ENCODE data around the gene ERC2.

Gene ERC2

DNA sequence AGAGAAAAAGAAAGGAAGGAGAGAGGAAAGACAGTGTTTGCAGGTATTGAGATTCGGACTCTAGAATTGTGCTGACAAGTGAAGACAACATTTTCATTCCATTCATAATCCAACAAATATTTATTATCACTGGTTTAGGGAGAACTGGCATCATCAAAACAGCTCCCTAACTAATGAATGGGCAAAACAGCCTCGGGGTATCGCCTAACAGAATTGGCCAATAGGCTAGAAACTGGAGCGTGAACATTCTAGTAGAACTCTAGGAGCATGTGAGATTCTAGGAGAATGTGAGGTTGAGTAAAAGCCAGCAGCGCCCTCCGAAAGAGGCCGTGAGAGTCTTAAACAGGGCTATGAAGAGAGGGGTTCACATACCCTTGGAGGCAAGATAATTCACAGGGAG is 759.3 kb downstream of the ERC2 start:
- no peaks in the 10 kb centered on the region for H3K9me3 Mint-ChIP-seq
- no peaks in the 10 kb centered on the region for H3K27me3 Mint-ChIP-seq (ENCODE audit: low read depth)
- no peak for DNase-seq (ENCODE audit: low spot score)
- no peaks in the 10 kb centered on the region for H3K4me1 Mint-ChIP-seq (ENCODE audit: low read depth)
- no peak overlapping the region for H3K4me3 Mint-ChIP-seq
- no peaks in the 10 kb centered on the region for H3K36me3 Mint-ChIP-seq (ENCODE audit: low read depth)
- H3K27ac Mint-ChIP-seq: no peak overlapping the region

GRCh38 chr3:55708242-55708641 is 760.0 kb downstream of the ERC2 start:
- Mint-ChIP-seq H3K9me3 (no peaks in the 10 kb centered on the region), H3K27ac (no peak overlapping the region)

DNA sequence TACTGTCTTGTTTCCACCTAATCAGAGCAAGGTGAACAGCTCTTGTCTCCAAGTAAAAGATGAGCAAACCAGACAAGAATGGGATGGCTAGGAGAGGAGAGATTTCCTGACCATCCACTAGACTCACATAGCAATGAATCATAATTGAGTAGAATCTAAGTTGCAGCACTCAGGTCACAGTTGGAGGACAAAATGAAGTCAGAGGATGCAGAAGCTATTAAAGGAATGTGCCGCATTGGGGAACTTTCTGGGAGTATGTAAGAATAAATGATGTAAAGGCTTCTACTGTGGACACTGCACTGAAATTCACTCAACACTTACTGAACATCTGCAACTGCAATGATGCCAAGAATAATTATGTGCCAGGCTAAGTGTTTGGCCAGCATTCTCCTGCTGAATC is 763.7 kb downstream of the ERC2 start:
- Mint-ChIP-seq H3K4me3 (no peak overlapping the region), H3K36me3 (ENCODE audit: low read depth) (no peaks in the 10 kb centered on the region), H3K27me3 (ENCODE audit: low read depth) (no peaks in the 10 kb centered on the region), H3K4me1 (ENCODE audit: low read depth) (no peaks in the 10 kb centered on the region), H3K9me3 (no peaks in the 10 kb centered on the region), H3K27ac (no peak overlapping the region)
- DNase-seq (ENCODE audit: low spot score): no peak

More at GRCh38 chr3:55708242-55708641, 760.0 kb downstream of the ERC2 start:
- Mint-ChIP-seq H3K27me3 (ENCODE audit: low read depth) (no peaks in the 10 kb centered on the region), H3K4me3 (no peak overlapping the region), H3K36me3 (ENCODE audit: low read depth) (no peaks in the 10 kb centered on the region), H3K4me1 (ENCODE audit: low read depth) (no peaks in the 10 kb centered on the region)
- DNase-seq (ENCODE audit: low spot score): no peak

- no peaks in the 10 kb centered on the region for H3K9me3 Mint-ChIP-seq
- no peaks in the 10 kb centered on the region for H3K27me3 Mint-ChIP-seq (ENCODE audit: low read depth)
- no peaks in the 10 kb centered on the region for H3K36me3 Mint-ChIP-seq (ENCODE audit: low read depth)
- no peaks in the 10 kb centered on the region for H3K4me1 Mint-ChIP-seq (ENCODE audit: low read depth)
- no peak overlapping the region for H3K27ac Mint-ChIP-seq
- DNase-seq (ENCODE audit: low spot score): no peak
- H3K4me3 Mint-ChIP-seq: no peak overlapping the region
Measured at GRCh38 chr3:55702822-55703221, 765.4 kb downstream of the ERC2 start.

DNA sequence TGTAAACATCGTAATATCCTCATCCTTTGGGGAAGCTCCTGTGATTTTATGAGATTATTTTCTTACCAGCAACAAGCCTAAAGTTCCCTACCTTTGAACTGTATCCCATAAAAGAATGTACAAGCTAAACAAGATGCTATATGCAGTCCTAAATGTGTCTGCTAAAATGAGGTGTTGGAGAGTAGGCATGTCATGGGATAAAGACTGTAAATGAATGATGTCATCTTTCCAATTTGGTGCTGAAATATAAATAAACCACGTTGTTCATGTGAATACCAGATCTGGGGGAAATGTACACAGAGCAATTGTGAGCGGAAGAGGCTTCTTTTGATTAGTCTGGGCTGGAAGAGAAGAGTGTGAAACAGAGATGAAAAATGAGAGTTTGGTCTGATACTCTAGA is 766.3 kb downstream of the ERC2 start:
- no peak overlapping the region for H3K27ac Mint-ChIP-seq
- H3K4me1 Mint-ChIP-seq (ENCODE audit: low read depth): no peaks in the 10 kb centered on the region
- H3K36me3 Mint-ChIP-seq (ENCODE audit: low read depth): no peaks in the 10 kb centered on the region
- H3K27me3 Mint-ChIP-seq (ENCODE audit: low read depth): no peaks in the 10 kb centered on the region
- no peak overlapping the region for H3K4me3 Mint-ChIP-seq
- DNase-seq (ENCODE audit: low spot score): no peak
- H3K9me3 Mint-ChIP-seq: no peaks in the 10 kb centered on the region

DNA sequence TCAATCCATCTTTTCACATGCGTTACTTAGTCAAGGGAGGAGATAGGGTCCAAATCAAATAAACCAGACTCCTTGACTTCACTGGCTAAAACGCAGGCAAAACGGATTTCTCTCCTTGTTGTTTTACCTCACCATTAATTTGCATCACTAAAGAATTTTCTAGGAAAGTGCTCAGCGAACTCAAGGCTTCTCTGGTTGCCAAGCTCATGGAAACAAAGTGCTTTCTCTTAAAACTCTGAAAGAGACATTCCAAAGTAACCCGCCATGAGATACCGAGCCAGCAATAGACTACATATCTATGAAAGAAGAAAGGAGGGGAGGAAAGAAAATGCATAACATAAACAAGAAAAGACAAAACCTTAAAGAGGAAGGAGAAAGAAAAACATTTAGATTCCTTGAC is 769.4 kb downstream of the ERC2 start:
- H3K9me3 Mint-ChIP-seq: no peaks in the 10 kb centered on the region
- DNase-seq (ENCODE audit: low spot score): no peak
- no peaks in the 10 kb centered on the region for H3K27me3 Mint-ChIP-seq (ENCODE audit: low read depth)
- no peaks in the 10 kb centered on the region for H3K36me3 Mint-ChIP-seq (ENCODE audit: low read depth)
- H3K4me3 Mint-ChIP-seq: no peak overlapping the region
- H3K4me1 Mint-ChIP-seq (ENCODE audit: low read depth): no peaks in the 10 kb centered on the region
- H3K27ac Mint-ChIP-seq: no peak overlapping the region

DNA sequence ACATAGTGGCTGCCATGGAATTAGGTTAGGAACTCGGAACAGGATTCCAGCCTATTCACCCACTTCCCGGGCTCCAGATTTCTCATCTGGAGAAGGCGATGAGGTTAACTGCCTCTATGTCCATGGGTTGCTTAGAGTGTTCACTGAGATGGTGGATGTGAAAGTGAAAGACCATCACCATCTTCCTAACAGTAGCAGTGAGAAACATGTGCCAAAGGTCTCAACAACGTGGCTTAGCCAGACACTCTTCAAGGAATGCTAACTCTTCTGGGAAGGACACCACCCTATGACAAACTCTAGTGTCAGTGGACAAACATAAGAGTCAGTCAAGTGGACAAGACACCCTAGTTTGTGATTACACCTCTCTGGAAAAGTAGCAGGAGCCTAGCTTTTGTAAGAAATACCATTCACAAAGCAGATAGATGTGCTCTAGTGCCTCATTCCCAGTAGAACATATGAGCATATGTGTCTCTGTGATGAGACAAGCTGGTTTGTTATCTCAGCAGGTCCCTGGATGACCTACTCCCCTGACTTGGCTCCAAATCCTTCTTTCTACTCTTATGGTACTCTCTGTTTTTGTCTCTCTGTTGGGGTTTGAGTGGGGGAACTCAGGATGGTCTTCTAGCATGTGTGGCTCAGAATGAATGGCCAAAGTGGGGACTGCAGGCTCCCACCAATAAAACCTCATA is 770.9 kb downstream of the ERC2 start:
- H3K36me3 Mint-ChIP-seq (ENCODE audit: low read depth): no peaks in the 10 kb centered on the region
- no peaks in the 10 kb centered on the region for H3K9me3 Mint-ChIP-seq
- no peaks in the 10 kb centered on the region for H3K27me3 Mint-ChIP-seq (ENCODE audit: low read depth)
- DNase-seq (ENCODE audit: low spot score): no peak
- no peak overlapping the region for H3K4me3 Mint-ChIP-seq
- no peak overlapping the region for H3K27ac Mint-ChIP-seq
- H3K4me1 Mint-ChIP-seq (ENCODE audit: low read depth): no peaks in the 10 kb centered on the region

DNA sequence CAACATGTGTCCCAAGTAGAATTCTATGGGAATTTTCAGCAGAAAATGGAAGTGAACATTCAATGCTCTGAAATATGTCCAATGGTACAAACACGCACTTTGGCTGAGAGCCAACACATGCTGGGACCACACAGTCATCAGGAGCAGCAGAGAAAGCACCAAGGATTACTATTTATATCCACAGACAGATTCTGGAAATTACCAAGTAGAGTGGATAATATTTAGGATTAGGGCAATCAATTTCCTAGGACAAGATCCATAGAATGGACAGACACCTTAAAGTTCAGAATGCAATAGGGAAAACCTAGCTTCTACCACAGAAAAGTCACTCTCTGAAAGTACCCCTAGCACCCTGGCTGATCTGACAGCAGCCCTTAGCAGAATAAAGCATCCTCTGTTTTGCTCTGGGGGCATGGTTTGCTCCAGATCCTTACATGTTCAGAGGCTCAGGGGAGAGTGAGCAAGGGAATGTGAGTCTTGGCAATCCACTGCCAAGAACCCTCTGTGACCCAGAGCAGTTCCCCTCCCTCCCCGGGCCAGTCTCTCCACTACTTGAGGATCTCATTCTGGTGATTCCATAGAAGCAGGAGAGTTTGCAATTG is 775.2 kb downstream of the ERC2 start:
- DNase-seq (ENCODE audit: low spot score): no peak

DNA sequence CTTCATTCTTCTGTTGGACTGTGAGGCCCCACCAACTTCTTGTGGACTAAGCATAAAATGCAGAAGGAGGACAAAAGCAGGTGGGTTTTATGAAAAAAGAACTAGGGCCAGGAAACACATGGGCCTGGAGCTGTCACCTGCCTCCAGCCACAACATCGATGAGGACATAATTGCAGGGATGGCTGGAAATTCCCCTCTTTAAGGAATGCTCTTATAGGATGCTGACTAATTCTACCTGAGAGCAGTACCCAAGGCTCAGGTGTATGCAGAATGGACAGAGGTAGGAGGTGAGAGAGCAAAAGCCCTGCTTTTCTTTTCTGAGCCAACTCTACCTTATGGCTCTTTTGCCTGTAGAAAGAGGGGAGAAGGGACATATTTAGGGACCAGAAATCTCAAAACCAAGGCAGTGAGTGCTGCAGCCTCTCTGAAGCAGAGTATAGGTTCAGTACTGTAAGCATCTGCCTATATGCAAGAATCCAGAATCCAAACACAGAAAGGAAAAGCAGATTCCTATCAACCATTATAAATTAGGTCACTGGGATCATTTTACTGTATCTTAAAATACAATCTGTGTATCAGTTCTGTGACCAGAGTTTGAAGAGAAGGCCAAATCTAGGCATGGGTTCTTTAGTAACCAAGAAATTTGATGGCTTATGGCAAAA is 775.8 kb downstream of the ERC2 start:
- Mint-ChIP-seq H3K4me1 (ENCODE audit: low read depth) (no peaks in the 10 kb centered on the region), H3K27ac (no peak overlapping the region), H3K4me3 (no peak overlapping the region), H3K36me3 (ENCODE audit: low read depth) (no peaks in the 10 kb centered on the region), H3K9me3 (no peaks in the 10 kb centered on the region), H3K27me3 (ENCODE audit: low read depth) (no peaks in the 10 kb centered on the region)
- no peak for DNase-seq (ENCODE audit: low spot score)

More for the DNA sequence above, 775.2 kb downstream of the ERC2 start:
- no peak overlapping the region for H3K27ac Mint-ChIP-seq
- no peaks in the 10 kb centered on the region for H3K27me3 Mint-ChIP-seq (ENCODE audit: low read depth)
- no peaks in the 10 kb centered on the region for H3K4me1 Mint-ChIP-seq (ENCODE audit: low read depth)
- no peaks in the 10 kb centered on the region for H3K36me3 Mint-ChIP-seq (ENCODE audit: low read depth)
- H3K4me3 Mint-ChIP-seq: no peak overlapping the region
- no peaks in the 10 kb centered on the region for H3K9me3 Mint-ChIP-seq

- Mint-ChIP-seq H3K4me1 (ENCODE audit: low read depth) (no peaks in the 10 kb centered on the region), H3K27me3 (ENCODE audit: low read depth) (no peaks in the 10 kb centered on the region), H3K27ac (no peak overlapping the region), H3K9me3 (no peaks in the 10 kb centered on the region), H3K4me3 (no peak overlapping the region), H3K36me3 (ENCODE audit: low read depth) (no peaks in the 10 kb centered on the region)
- DNase-seq (ENCODE audit: low spot score): no peak
Measured at GRCh38 chr3:55691141-55691540, 777.1 kb downstream of the ERC2 start.

- Mint-ChIP-seq H3K36me3 (ENCODE audit: low read depth) (no peaks in the 10 kb centered on the region), H3K4me1 (ENCODE audit: low read depth) (no peaks in the 10 kb centered on the region), H3K9me3 (no peaks in the 10 kb centered on the region), H3K27ac (no peak overlapping the region), H3K4me3 (no peak overlapping the region), H3K27me3 (ENCODE audit: low read depth) (no peaks in the 10 kb centered on the region)
- DNase-seq (ENCODE audit: low spot score): no peak
Measured at GRCh38 chr3:55690726-55691125, 777.5 kb downstream of the ERC2 start.

GRCh38 chr3:55690177-55690576 is 778.1 kb downstream of the ERC2 start:
- no peaks in the 10 kb centered on the region for H3K27me3 Mint-ChIP-seq (ENCODE audit: low read depth)
- no peak overlapping the region for H3K4me3 Mint-ChIP-seq
- H3K36me3 Mint-ChIP-seq (ENCODE audit: low read depth): no peaks in the 10 kb centered on the region
- no peaks in the 10 kb centered on the region for H3K9me3 Mint-ChIP-seq
- DNase-seq (ENCODE audit: low spot score): no peak
- no peak overlapping the region for H3K27ac Mint-ChIP-seq
- no peaks in the 10 kb centered on the region for H3K4me1 Mint-ChIP-seq (ENCODE audit: low read depth)

DNA sequence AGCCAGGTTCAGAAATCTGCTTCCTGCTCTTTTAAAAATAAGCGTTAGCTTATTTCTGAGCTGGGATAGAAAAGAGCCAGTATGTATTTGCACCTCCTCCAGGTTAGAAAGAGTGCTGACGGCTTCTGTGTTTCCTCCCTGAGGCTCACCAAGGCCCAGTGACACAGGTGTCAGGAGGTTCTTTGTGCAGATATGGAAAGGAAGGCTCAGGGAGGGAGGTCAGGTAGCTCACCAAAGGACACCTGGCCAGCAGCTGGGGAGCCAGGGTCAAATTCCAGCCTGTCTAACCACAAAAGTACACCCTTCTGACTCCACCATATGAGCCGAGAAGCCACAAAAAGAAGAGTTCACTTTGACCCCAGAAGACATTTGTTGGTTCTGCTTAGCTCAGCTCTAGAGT is 780.1 kb downstream of the ERC2 start:
- DNase-seq (ENCODE audit: low spot score): no peak
- Mint-ChIP-seq H3K4me1 (ENCODE audit: low read depth) (no peaks in the 10 kb centered on the region), H3K27me3 (ENCODE audit: low read depth) (no peaks in the 10 kb centered on the region), H3K4me3 (no peak overlapping the region), H3K27ac (no peak overlapping the region), H3K9me3 (no peaks in the 10 kb centered on the region), H3K36me3 (ENCODE audit: low read depth) (no peaks in the 10 kb centered on the region)

DNA sequence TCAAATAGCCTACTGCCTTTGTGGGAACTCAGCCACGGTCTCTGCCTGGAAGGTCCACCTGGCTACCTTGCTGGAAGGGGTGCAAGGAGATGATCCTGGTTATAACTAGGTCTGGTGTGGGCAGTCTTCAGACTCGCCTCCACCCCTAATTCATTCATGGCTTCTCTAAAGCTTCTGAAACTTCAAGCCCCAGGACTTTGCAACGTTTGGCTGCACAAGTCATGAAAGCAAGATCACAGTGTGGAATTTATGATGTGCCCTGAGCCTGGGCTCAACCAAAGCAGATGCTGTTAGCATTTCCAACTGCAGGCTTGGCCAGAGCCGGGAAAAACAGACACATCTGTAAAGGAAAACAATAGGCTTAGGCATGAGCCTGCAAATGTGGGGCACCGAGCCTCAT is 780.7 kb downstream of the ERC2 start:
- Mint-ChIP-seq H3K9me3 (no peaks in the 10 kb centered on the region), H3K4me1 (ENCODE audit: low read depth) (no peaks in the 10 kb centered on the region), H3K27me3 (ENCODE audit: low read depth) (no peaks in the 10 kb centered on the region), H3K36me3 (ENCODE audit: low read depth) (no peaks in the 10 kb centered on the region), H3K4me3 (no peak overlapping the region), H3K27ac (no peak overlapping the region)
- no peak for DNase-seq (ENCODE audit: low spot score)

All from T-helper 2 cell treated with Interferon-gamma antibody and Interleukin-4, amounts not matched to agents 5 μg/mL and 100 μg/mL, for 36 hours (primary cell).